K562 (cell line): ENCODE data around the gene ZNF407. TPM values are rescaled to one million over a fixed set of nuclear protein-coding genes. Genes with fewer than 3 reads are reported as not detected.

Experiments
- ATAC-seq: fragments of 200-7000 bp; cut with Tn5 transposase; 3 replicates; pipeline ENCODE4 v1.9.1; 2020; ENCODE audit warnings: moderate library complexity
- BruUV-seq: library from RNA; stranded (reverse); fragments of 400-500 nt; replicated peaks from 2 replicates; lab custom pipeline; 2021; lab: Mats Ljungman, UMichigan
- CTCF ChIA-PET: fragments of 300-600 bp; formaldehyde crosslinking; extraction: SDS; loops from one replicate; lab custom pipeline; 2021; ENCODE audit warnings: low intra/inter-chr PET ratio; lab: Yijun Ruan, JAX
- POLR2A ChIA-PET: fragments of 300-600, 350-650 bp; sonication (Branson Sonifier 250); formaldehyde crosslinking; extraction: SDS; loops from one replicate; lab custom pipeline; 2021; ENCODE audit warnings: antibody characterized with exemption, inconsistent platforms; lab: Yijun Ruan, JAX
- DNase-seq, 4 experiments: peaks; one replicate each; pipeline versions ENCODE4 v3.0.0 to v3.0.0-alpha.2; 2011 to 2018; ENCODE audit warnings: low spot score in 3 of 4, mixed read lengths in 3 of 4; ENCODE audit errors: extremely low read depth in 1 of 4
- FAIRE-seq: peaks from 2 replicates; lab custom pipeline; 2011; peaks lifted over from hg19 to GRCh38; lab: Jason Lieb, UNC
- H2AFZ ChIP-seq: 2 replicates; pipeline ENCODE4 v1.6.0; 2011; ENCODE audit warnings: low read depth, low read length, control low read depth, inconsistent platforms
- H3K27ac ChIP-seq: fragments of 200-600 bp; 3 replicates; pipeline ENCODE4 v1.8.0; 2011; ENCODE audit warnings: low read depth, mild to moderate bottlenecking, control low read depth, inconsistent platforms, low read length, moderate library complexity, mixed read lengths; ENCODE audit errors: extremely low read depth
- H3K27me3 ChIP-seq, 2 experiments: fragments of 300-600 bp in 1 of 2; 2 replicates in 1 of 2; 3 replicates in 1 of 2; pipeline versions ENCODE4 v1.6.0 to v1.8.0; 2011; ENCODE audit warnings: inconsistent platforms in 2 of 2, low read length in 2 of 2, mild to moderate bottlenecking in 1 of 2, mixed read lengths in 1 of 2, moderate library complexity in 1 of 2; ENCODE audit not compliant: control insufficient read depth in 2 of 2, insufficient read depth in 2 of 2
- H3K36me3 ChIP-seq: fragments of 300-600 bp; 3 replicates; pipeline ENCODE4 v1.8.0; 2011; ENCODE audit warnings: mild to moderate bottlenecking, low read length, inconsistent platforms; ENCODE audit not compliant: control insufficient read depth, insufficient read depth
- H3K4me1 ChIP-seq, 2 experiments: fragments of 200-600 bp in 1 of 2; replicated peaks in 1 of 2; 2 replicates in 1 of 2; 3 replicates in 1 of 2; pipeline versions ENCODE4 v1.5.1 to v1.8.0; 2011; ENCODE audit warnings: inconsistent platforms in 2 of 2, low read length in 2 of 2, mild to moderate bottlenecking in 1 of 2, mixed read lengths in 1 of 2, moderate library complexity in 1 of 2; ENCODE audit not compliant: control insufficient read depth in 2 of 2, insufficient read depth in 2 of 2
- H3K4me2 ChIP-seq: 2 replicates; pipeline ENCODE4 v1.6.1; 2011; ENCODE audit warnings: low read length, control low read depth, inconsistent platforms, mixed read lengths; ENCODE audit not compliant: insufficient read depth
- H3K4me3 ChIP-seq: fragments of 200-600 bp; sonication (generic), shearing (Covaris generic); 2 replicates; pipeline ENCODE4 v1.5.1; 2016; ENCODE audit warnings: control low read depth, inconsistent platforms
- H3K79me2 ChIP-seq: fragments of 200-600 bp; 3 replicates; pipeline ENCODE4 v1.8.0; 2011; ENCODE audit warnings: low read length, inconsistent platforms; ENCODE audit not compliant: control insufficient read depth, insufficient read depth
- H3K9ac ChIP-seq, 2 experiments: 2 replicates each; pipeline versions ENCODE4 v1.6.0 to v1.6.1; 2011; ENCODE audit warnings: low read depth in 2 of 2, low read length in 2 of 2, control low read depth in 1 of 2, inconsistent platforms in 1 of 2, mild to moderate bottlenecking in 1 of 2, mixed read lengths in 1 of 2; ENCODE audit not compliant: insufficient read depth in 1 of 2
- H3K9me1 ChIP-seq: one replicate; pipeline ENCODE4 v1.6.0; 2011; ENCODE audit warnings: inconsistent platforms, mild to moderate bottlenecking, low read length, moderate library complexity; ENCODE audit not compliant: control insufficient read depth, insufficient read depth
- H3K9me3 ChIP-seq: replicated peaks from 2 replicates; pipeline ENCODE4 v1.5.1; 2011; ENCODE audit warnings: low read depth, low read length, inconsistent platforms; ENCODE audit not compliant: control insufficient read depth, insufficient read depth
- H4K20me1 ChIP-seq: replicated peaks from 2 replicates; pipeline ENCODE4 v1.6.1; 2011; ENCODE audit warnings: low read length, inconsistent platforms, mixed read lengths; ENCODE audit not compliant: control insufficient read depth, insufficient read depth
- FOSL1 ChIP-seq: fragments of 200-800 bp; sonication (Bioruptor generic); conservative IDR thresholded peaks from 2 replicates; pipeline ENCODE4 v1.6.1; 2016; ENCODE audit warnings: missing genetic modification characterization, missing compliant biosample characterization
- HMG20B ChIP-seq: fragments of 250-450 bp; sonication (Bioruptor Pico); IDR thresholded peaks from 2 replicates; pipeline ENCODE4 v1.5.0; 2021; ENCODE audit warnings: mild to moderate bottlenecking
- HMGN3 ChIP-seq: IDR thresholded peaks from 2 replicates; pipeline ENCODE4 v1.6.1; 2011; ENCODE audit warnings: borderline replicate concordance, low read depth, mild to moderate bottlenecking, mixed read lengths, low read length; ENCODE audit not compliant: insufficient read length; ENCODE audit errors: extremely low read depth
- JUND ChIP-seq, 2 experiments: IDR thresholded peaks; 2 replicates in 1 of 2; 3 replicates in 1 of 2; pipeline ENCODE4 v1.6.1; 2011; ENCODE audit warnings: borderline replicate concordance in 2 of 2, low read depth in 2 of 2, low read length in 2 of 2, improper control_type of control experiment in 1 of 2, missing biosample characterization in 1 of 2, missing genetic modification characterization in 1 of 2, missing genetic modification reagents in 1 of 2
- MEIS2 ChIP-seq: fragments of 450-650 bp; IDR thresholded peaks from 2 replicates; pipeline ENCODE4 v1.6.1; 2014; ENCODE audit warnings: mild to moderate bottlenecking; ENCODE audit not compliant: partially characterized antibody
- NCOA4 ChIP-seq: fragments of 450-650 bp; IDR thresholded peaks from 2 replicates; pipeline ENCODE4 v1.6.1; 2018; ENCODE audit warnings: mild to moderate bottlenecking; ENCODE audit not compliant: partially characterized antibody
- ZNF507 ChIP-seq: conservative IDR thresholded peaks from 2 replicates; pipeline ENCODE4 v1.6.1; 2017; ENCODE audit warnings: missing genetic modification characterization, missing compliant biosample characterization
- WGBS: fragments of 100-300 bp; shearing (Covaris generic); methylation state at CpG from one replicate; pipeline ENCODE4 v1.1.6; 2016; ENCODE audit warnings: low coverage, mixed read lengths; ENCODE audit not compliant: insufficient coverage; ENCODE audit errors: missing lambda C conversion rate; 5-methylcytosine and 5-hydroxymethylcytosine counted together
- in situ Hi-C: fragments of 300-500 bp; cut with MboI; formaldehyde crosslinking; loops from 4 replicates; pipeline ENCODE4 v1.15.0; 2018; ENCODE audit warnings: inconsistent platforms, mixed read lengths
- intact Hi-C: fragments of 100-400 bp; cut with micrococcal nuclease; formaldehyde crosslinking; loops from 2 replicates; pipeline ENCODE4 v1.14.2; 2022
- polyA plus RNA-seq, 8 experiments: library from polyadenylated mRNA; depleted of rRNA in 4 of 8; stranded (reverse) in 5 of 8; unstranded in 3 of 8; fragments of >200 nt; fragmentation: Nextera tagmentation in 2 of 8; fragmentation: Illumina TruSeq in 1 of 8; extraction: Ambion mirVana in 2 of 8; extraction: Trizol in 1 of 8; gene quantifications; 2 replicates each; pipeline versions ENCODE4 v1.2.1 to v1.2.3, GENCODE V29; 2011 to 2014; ENCODE audit warnings: inconsistent platforms in 1 of 8, missing spikeins in 1 of 8
- total RNA-seq, 7 experiments: library from RNA; depleted of rRNA in 6 of 7; stranded (reverse); fragments of >200 nt in 6 of 7; fragmentation: Illumina TruSeq in 2 of 7; extraction: Trizol in 2 of 7; gene quantifications; 2 replicates each; pipeline versions ENCODE4 v1.2.1 to v1.2.3, GENCODE V29; 2011 to 2021; ENCODE audit warnings: low replicate concordance in 1 of 7
- TF ChIP-seq, protein P1 (sequence below), 2 experiments: fragments of 450-650 bp in 1 of 2; sonication (generic) in 1 of 2; formaldehyde crosslinking in 1 of 2; IDR thresholded peaks in 1 of 2; conservative IDR thresholded peaks in 1 of 2; 2 replicates each; pipeline versions ENCODE4 v1.6.1 to v1.8.1; 2016 to 2023; ENCODE audit warnings: mild to moderate bottlenecking in 2 of 2, moderate library complexity in 2 of 2, inconsistent platforms in 1 of 2, missing genetic modification reagents in 1 of 2

ZNF407 gene
- total and polyA plus RNA-seq, 9 of the 15 experiments (the other 6 are each of a cell fraction or from before 2014, with no cell fraction given): 0.21 to 5.4 (median 2.3) TPM

GRCh38 chr18:74745633-74746403 is 148.1 kb downstream of the ZNF407 start:
- ATAC-seq (peak; percentile 52; the same call in 2 of the 3 replicates), DNase-seq (peak; percentile 4 to 24 (median 8)), FAIRE-seq (peak; percentile 19)
- CTCF ChIA-PET: no interaction called here
- Histone ChIP-seq H2AFZ (no peak overlapping the region), H3K36me3 (no peaks in the 10 kb centered on the region), H3K4me2 (no peak overlapping the region), H3K9me1 (no peaks in the 10 kb centered on the region), H3K4me3 (no peak overlapping the region), H3K27ac (no peak overlapping the region), H3K9ac (no peak overlapping the region), H3K79me2 (no peaks in the 10 kb centered on the region), H3K27me3 (no peaks in the 10 kb centered on the region), H4K20me1 (no peaks in the 10 kb centered on the region), H3K9me3 (no peaks in the 10 kb centered on the region), H3K4me1 (0 out of 5 replicates have a peak, but pooled peaks cover 0 to 4% of the 10 kb centered on the region in 2 experiments)
- no TSS peak for BruUV-seq
- 51% methylated on average over 8 of the region's 10 CpGs for WGBS
- POLR2A ChIA-PET: interaction anchor here (1.2 kb wide), 1 partner anchor 64 kb away, joined by 3 read pairs; no protein-coding TSS in a partner anchor
- in situ Hi-C loops (no loop called here), intact Hi-C loops (no loop called here)
- TF ChIP-seq JUND (IDR thresholded peaks at IDR 0.05; ENCODE audit: borderline replicate concordance, low read depth, low read length): peak; percentile 48; the same call in 1 of the 2 replicates
- TF ChIP-seq JUND (tag; IDR thresholded peaks at IDR 0.05; ENCODE audit: borderline replicate concordance, low read depth, low read length): peak; percentile 53; the same call in 1 of the 3 replicates
- TF ChIP-seq MEIS2: peak; percentile 32
- TF ChIP-seq, protein P1, sequence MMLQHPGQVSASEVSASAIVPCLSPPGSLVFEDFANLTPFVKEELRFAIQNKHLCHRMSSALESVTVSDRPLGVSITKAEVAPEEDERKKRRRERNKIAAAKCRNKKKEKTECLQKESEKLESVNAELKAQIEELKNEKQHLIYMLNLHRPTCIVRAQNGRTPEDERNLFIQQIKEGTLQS (IDR thresholded peaks at IDR 0.05): peak; percentile 26; the same call in 1 of the 2 replicates
- TF ChIP-seq, protein P1 (CRISPR knock-in tag; conservative IDR thresholded peaks at IDR 0.05): no peak
- TF ChIP-seq FOSL1 (tag): peak; percentile 78
- TF ChIP-seq HMGN3: no peak
- no peak for TF ChIP-seq HMG20B (CRISPR knock-in tag)
- no peak for TF ChIP-seq NCOA4
- TF ChIP-seq ZNF507: no peak
